Brain microvascular endothelial cell (primary cell): ENCODE measurements around the gene PPME1.
A peak's percentile ranks its signal among the peaks of the same experiment; 100 is the strongest.

ENCODE experiments used
- DNase-seq: peaks from one replicate; pipeline ENCODE4 v3.0.0-alpha.2; 2020
- H3K27ac ChIP-seq: fragments of 250-450 bp; sonication (Bioruptor Pico); 2 replicates; pipeline ENCODE4 v1.5.1; 2020; ENCODE audit warnings: mild to moderate bottlenecking, moderate library complexity
- H3K27me3 ChIP-seq: fragments of 250-450 bp; sonication (Bioruptor Pico); replicated peaks from 2 replicates; pipeline ENCODE4 v1.5.1; 2020; ENCODE audit warnings: mild to moderate bottlenecking
- H3K36me3 ChIP-seq: fragments of 250-450 bp; sonication (Bioruptor Pico); replicated peaks from 2 replicates; pipeline ENCODE4 v1.5.1; 2020; ENCODE audit warnings: mild to moderate bottlenecking
- H3K4me3 ChIP-seq: 2 replicates; pipeline ENCODE4 v1.5.1; 2011; ENCODE audit warnings: low read depth, mild to moderate bottlenecking, control low read depth, low read length, moderate library complexity
- CTCF ChIP-seq: IDR thresholded peaks from 2 replicates; pipeline ENCODE4 v1.5.1; 2011; ENCODE audit warnings: low read depth, mild to moderate bottlenecking, moderate library complexity, low read length, control low read depth, inconsistent platforms; ENCODE audit errors: missing control alignments
- in situ Hi-C: cut with HindIII; loops from 2 replicates; pipeline ENCODE4 v1.10.0; 2017; ENCODE audit warnings: low sequenced_read_pairs, low pct_ligation_motif_present

PPME1 gene

GRCh38 chr11:74141241-74141695 is 29.8 kb upstream of the PPME1 start:
- DNase-seq: no peak
- H3K4me3 ChIP-seq: no peak overlapping the region
- TF ChIP-seq CTCF: no peak
- H3K27ac ChIP-seq: no peak overlapping the region
- in situ Hi-C loops: no loop called here
- no peaks in the 10 kb centered on the region for H3K36me3 ChIP-seq
- no peaks in the 10 kb centered on the region for H3K27me3 ChIP-seq

GRCh38 chr11:74141908-74142307 is 29.2 kb upstream of the PPME1 start:
- no peak for TF ChIP-seq CTCF
- H3K27me3 ChIP-seq: no peaks in the 10 kb centered on the region
- no peak overlapping the region for H3K27ac ChIP-seq
- H3K4me3 ChIP-seq: no peak overlapping the region
- no peak for DNase-seq
- H3K36me3 ChIP-seq: no peaks in the 10 kb centered on the region
- in situ Hi-C loops: no loop called here

GRCh38 chr11:74142624-74143023 is 28.5 kb upstream of the PPME1 start:
- no peak for DNase-seq
- in situ Hi-C loops: no loop called here
- Histone ChIP-seq H3K36me3 (no peaks in the 10 kb centered on the region), H3K27me3 (no peaks in the 10 kb centered on the region), H3K27ac (no peak overlapping the region), H3K4me3 (no peak overlapping the region)
- TF ChIP-seq CTCF: no peak

GRCh38 chr11:74144592-74144991 is 26.5 kb upstream of the PPME1 start:
- in situ Hi-C loops: no loop called here
- H3K27ac ChIP-seq: no peak overlapping the region
- no peaks in the 10 kb centered on the region for H3K27me3 ChIP-seq
- DNase-seq: no peak
- no peaks in the 10 kb centered on the region for H3K36me3 ChIP-seq
- H3K4me3 ChIP-seq: no peak overlapping the region
- TF ChIP-seq CTCF: no peak

GRCh38 chr11:74147199-74147929 is 23.7 kb upstream of the PPME1 start:
- Histone ChIP-seq H3K36me3 (no peaks in the 10 kb centered on the region), H3K27me3 (no peaks in the 10 kb centered on the region), H3K4me3 (no peak overlapping the region), H3K27ac (peak overlapping the region; percentile 5)
- in situ Hi-C loops: no loop called here
- TF ChIP-seq CTCF: no peak
- no peak for DNase-seq

- Histone ChIP-seq H3K36me3 (no peaks in the 10 kb centered on the region), H3K4me3 (no peak overlapping the region), H3K27ac (no peak overlapping the region), H3K27me3 (no peaks in the 10 kb centered on the region)
- no peak for DNase-seq
- no peak for TF ChIP-seq CTCF
- in situ Hi-C loops: no loop called here
Observed at GRCh38 chr11:74153224-74153623, 17.9 kb upstream of the PPME1 start.
